WTC11 (cell line): ENCODE data around the gene PIGX. TPM values are rescaled to one million over a fixed set of nuclear protein-coding genes. Genes with fewer than 3 reads are reported as not detected.

Experiments
- ATAC-seq: fragments of 200-7000 bp; cut with Tn5 transposase; 2 replicates; pipeline ENCODE4 v1.10.0; 2021; ENCODE audit warnings: mild to moderate bottlenecking, moderate library complexity
- CTCF ChIA-PET: fragments of 300-600 bp; sonication (Branson Sonifier 250); formaldehyde crosslinking; loops from one replicate; lab custom pipeline; 2021; ENCODE audit warnings: antibody characterized with exemption; lab: Charles Lee
- POLR2A ChIA-PET: fragments of 350-600 bp; sonication (Branson Sonifier 250); formaldehyde crosslinking; loops from one replicate; lab custom pipeline; 2021; ENCODE audit warnings: antibody characterized with exemption; lab: Charles Lee
- DNase-seq: peaks from one replicate; pipeline ENCODE4 v3.0.0; 2021; ENCODE audit warnings: low spot score
- H3K27ac Mint-ChIP-seq: 2 replicates; pipeline ENCODE4 v1.8.0; 2021; ENCODE audit warnings: mixed read lengths
- H3K27me3 Mint-ChIP-seq: 2 replicates; pipeline ENCODE4 v1.8.0; 2021; ENCODE audit warnings: low read depth, mild to moderate bottlenecking, moderate library complexity, mixed read lengths
- H3K36me3 Mint-ChIP-seq: 2 replicates; pipeline ENCODE4 v1.8.0; 2021; ENCODE audit warnings: mixed read lengths
- H3K4me1 Mint-ChIP-seq: 2 replicates; pipeline ENCODE4 v1.8.0; 2022; ENCODE audit warnings: mixed read lengths
- H3K4me3 Mint-ChIP-seq: 2 replicates; pipeline ENCODE4 v1.8.0; 2021; ENCODE audit warnings: mild to moderate bottlenecking, moderate library complexity, mixed read lengths
- H3K9me3 Mint-ChIP-seq: 2 replicates; pipeline ENCODE4 v1.8.0; 2021; ENCODE audit warnings: mixed read lengths
- ATF6 ChIP-seq: sonication (generic); formaldehyde crosslinking; IDR thresholded peaks from 2 replicates; pipeline ENCODE4 v1.8.1; 2023; ENCODE audit warnings: mild to moderate bottlenecking, missing genetic modification reagents
- CBFB ChIP-seq: sonication (generic); formaldehyde crosslinking; IDR thresholded peaks from 2 replicates; pipeline ENCODE4 v1.8.1; 2022; ENCODE audit warnings: mild to moderate bottlenecking, low read depth, missing genetic modification reagents
- CTCF ChIP-seq: fragments of 200-600 bp; IDR thresholded peaks from 2 replicates; pipeline ENCODE4 v1.8.0; 2022; ENCODE audit warnings: antibody characterized with exemption
- ELF4 ChIP-seq: sonication (generic); formaldehyde crosslinking; IDR thresholded peaks from 2 replicates; pipeline ENCODE4 v1.8.1; 2022; ENCODE audit warnings: low read depth, mild to moderate bottlenecking, moderate library complexity, missing genetic modification reagents
- ESRRA ChIP-seq: sonication (generic); formaldehyde crosslinking; IDR thresholded peaks from 2 replicates; pipeline ENCODE4 v1.8.1; 2022; ENCODE audit warnings: mild to moderate bottlenecking, missing genetic modification reagents, borderline replicate concordance
- FOXP4 ChIP-seq: sonication (generic); formaldehyde crosslinking; IDR thresholded peaks from 2 replicates; pipeline ENCODE4 v1.8.0; 2022; ENCODE audit warnings: mild to moderate bottlenecking, missing genetic modification reagents
- OVOL2 ChIP-seq: fragments of 250-450 bp; sonication (Bioruptor Pico); IDR thresholded peaks from 2 replicates; pipeline ENCODE4 v1.9.0; 2021; ENCODE audit warnings: mild to moderate bottlenecking, borderline replicate concordance
- PRRX2 ChIP-seq: fragments of 250-450 bp; sonication (Bioruptor Pico); IDR thresholded peaks from 2 replicates; pipeline ENCODE4 v1.8.0; 2021; ENCODE audit warnings: mild to moderate bottlenecking
- SMAD3 ChIP-seq: sonication (generic); formaldehyde crosslinking; IDR thresholded peaks from 2 replicates; pipeline ENCODE4 v1.8.0; 2022; ENCODE audit warnings: missing genetic modification reagents, mild to moderate bottlenecking, borderline replicate concordance
- SMAD4 ChIP-seq: sonication (generic); formaldehyde crosslinking; IDR thresholded peaks from 2 replicates; pipeline ENCODE4 v1.8.0; 2022; ENCODE audit warnings: mild to moderate bottlenecking, missing genetic modification reagents
- TEAD1 ChIP-seq: sonication (generic); formaldehyde crosslinking; IDR thresholded peaks from 2 replicates; pipeline ENCODE4 v1.8.0; 2022; ENCODE audit warnings: mild to moderate bottlenecking, missing genetic modification reagents
- ZNF232 ChIP-seq: sonication (generic); formaldehyde crosslinking; IDR thresholded peaks from 2 replicates; pipeline ENCODE4 v1.8.0; 2022; ENCODE audit warnings: mild to moderate bottlenecking, missing genetic modification reagents
- ZNF263 ChIP-seq: sonication (generic); formaldehyde crosslinking; IDR thresholded peaks from 2 replicates; pipeline ENCODE4 v1.8.1; 2022; ENCODE audit warnings: low read depth, mild to moderate bottlenecking, moderate library complexity, missing genetic modification reagents
- total RNA-seq: library from RNA; stranded (reverse); gene quantifications from 3 replicates; pipeline ENCODE4 v1.2.3, GENCODE V29; 2021

The PIGX gene
- total RNA-seq, 1 experiment from 2014 or later = 12.8 TPM

- TF ChIP-seq ATF6 (CRISPR knock-in tag) = no peak
Observed at GRCh38 chr3:196677353-196677752, 34.8 kb upstream of the PIGX start (continued).

- Mint-ChIP-seq H3K36me3 (peaks cover 9% of the 10 kb centered on the region), H3K27me3 (no peaks in the 10 kb centered on the region), H3K27ac (no peak overlapping the region; the same call in 1 of the 2 replicates), H3K9me3 (peaks cover 15% of the 10 kb centered on the region), H3K4me1 (peaks cover 2% of the 10 kb centered on the region), H3K4me3 (no peak overlapping the region)
- DNase-seq (no peak), ATAC-seq (no peak)
- TF ChIP-seq SMAD4 (CRISPR knock-in tag) = no peak
- no peak for TF ChIP-seq ESRRA
- TF ChIP-seq ELF4 = no peak
- TF ChIP-seq TEAD1 (CRISPR knock-in tag) = no peak
- TF ChIP-seq ZNF263 = no peak
- TF ChIP-seq CBFB (CRISPR knock-in tag) = no peak
- TF ChIP-seq OVOL2 = no peak
- ChIA-PET CTCF (interaction anchor here (1.7 kb wide), 1 partner anchor 69 kb away, joined by 12 read pairs; no protein-coding TSS in a partner anchor), POLR2A (no interaction called here)
Observed at GRCh38 chr3:196677931-196678330, 34.2 kb upstream of the PIGX start.

GRCh38 chr3:196684548-196685407 is 27.4 kb upstream of the PIGX start:
- Mint-ChIP-seq H3K4me1 (peaks cover 21% of the 10 kb centered on the region), H3K9me3 (peaks cover 15% of the 10 kb centered on the region), H3K27ac (peak overlapping the region; percentile 17; the same call in 1 of the 2 replicates), H3K27me3 (no peaks in the 10 kb centered on the region; the same call in 1 of the 2 replicates), H3K36me3 (peaks cover 22% of the 10 kb centered on the region), H3K4me3 (no peak overlapping the region)
- POLR2A ChIA-PET = interaction anchor here (0.6 kb wide), 1 partner anchor 13 kb away, joined by 3 read pairs; no protein-coding TSS in a partner anchor
- DNase-seq = peak; percentile 57
- CTCF ChIA-PET = interaction anchor here (0.6 to 6.5 kb wide), 20 partner anchors 9 to 257 kb away, joined by 3 to 67 read pairs (median 4); partner anchors contain the start of genes NCBP2 and NRROS
- peak; percentile 71 for ATAC-seq
- TF ChIP-seq PRRX2 (CRISPR knock-in tag) (no peak), CTCF (peak; percentile 76)

GRCh38 chr3:196686436-196686835 is 25.7 kb upstream of the PIGX start:
- ChIA-PET POLR2A (no interaction called here), CTCF (interaction anchor here (0.7 to 6.5 kb wide), 3 partner anchors 55 to 157 kb away, joined by 3 to 67 read pairs (median 4); no protein-coding TSS in a partner anchor)
- no peaks in the 10 kb centered on the region; the same call in 1 of the 2 replicates for H3K27me3 Mint-ChIP-seq
- DNase-seq (no peak), ATAC-seq (no peak)
- TF ChIP-seq ZNF232 (CRISPR knock-in tag) (no peak), SMAD3 (CRISPR knock-in tag) (no peak), FOXP4 (no peak)
- H3K27ac Mint-ChIP-seq = no peak overlapping the region
- H3K36me3 Mint-ChIP-seq = peaks cover 22% of the 10 kb centered on the region
- peaks cover 15% of the 10 kb centered on the region for H3K9me3 Mint-ChIP-seq
- H3K4me1 Mint-ChIP-seq = peaks cover 21% of the 10 kb centered on the region
- H3K4me3 Mint-ChIP-seq = no peak overlapping the region
